Activated CD4-positive, alpha-beta T cell treated with anti-CD3 and anti-CD28 coated beads, Interleukin-2, amount 50 U/mL, for 16 hours (primary cell): ENCODE results near the gene SULT1A2.
"Not testable (repeated sequence)": the region's sequence is repeated elsewhere in the genome, so short reads cannot be mapped to it uniquely, and the experiment has no call there.

Source experiments
- DNase-seq: peaks from one replicate; pipeline ENCODE4 v3.0.0-alpha.2; 2020

The SULT1A2 gene

DNA sequence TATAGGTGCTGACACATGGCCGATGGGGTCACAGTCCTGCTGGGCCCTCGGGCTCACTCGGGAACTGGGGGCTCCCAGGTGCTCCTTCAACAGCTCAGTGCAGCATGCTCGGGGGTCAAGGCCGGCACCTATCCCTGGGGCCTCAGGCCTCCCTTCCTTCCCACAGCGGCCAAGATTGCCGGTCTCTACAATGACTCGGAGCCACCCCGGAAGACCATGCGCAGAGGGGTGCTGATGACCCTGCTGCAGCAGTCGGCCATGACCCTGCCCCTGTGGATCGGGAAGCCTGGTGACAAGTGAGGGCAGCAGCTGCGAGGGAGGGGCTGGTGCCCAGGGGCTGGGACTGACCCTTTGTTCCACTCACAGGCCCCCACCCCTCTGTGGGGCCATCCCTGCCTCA lies 6.9 kb downstream of the SULT1A2 start:
- DNase-seq: no peak

DNA sequence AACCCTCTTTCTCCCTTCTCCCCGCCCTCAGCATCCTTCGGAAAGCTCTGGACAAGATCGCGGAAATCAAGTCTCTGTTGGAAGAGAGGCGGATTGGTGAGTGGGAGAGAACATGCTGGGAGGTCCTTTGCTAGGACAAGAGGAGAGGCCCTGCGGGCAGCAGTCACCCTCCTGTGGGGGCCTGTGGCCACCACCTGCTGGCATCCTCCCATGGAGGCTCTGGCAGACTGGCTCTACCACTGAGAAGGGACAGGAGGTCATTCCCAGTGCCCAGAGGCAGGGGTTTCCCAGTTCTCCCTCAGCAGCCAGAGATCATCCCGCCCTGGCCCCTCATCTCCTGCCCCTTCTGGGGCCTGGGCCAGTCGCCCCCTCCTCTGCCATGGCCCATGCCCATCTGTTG lies 7.8 kb downstream of the SULT1A2 start:
- no peak for DNase-seq

DNA sequence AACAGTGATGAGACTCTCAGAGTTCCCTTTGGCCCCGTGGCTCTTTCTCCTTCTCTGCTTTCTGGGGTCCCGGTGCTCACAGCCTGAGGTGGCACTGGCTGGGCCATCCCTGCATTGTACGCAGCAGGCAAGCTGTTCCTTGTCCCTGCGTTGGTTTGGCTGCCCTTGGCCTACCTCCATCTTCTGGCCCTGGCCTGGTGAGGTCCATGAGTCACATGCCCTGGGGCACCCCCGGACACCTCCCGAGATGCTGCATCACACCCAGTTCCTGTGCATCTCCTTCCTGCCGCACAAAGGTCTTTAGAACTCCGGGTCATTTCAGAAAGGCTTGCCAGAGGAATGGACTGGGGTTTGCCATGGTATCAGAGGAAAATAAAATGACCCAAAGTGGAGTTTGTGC lies 9.5 kb downstream of the SULT1A2 start:
- no peak for DNase-seq

DNA sequence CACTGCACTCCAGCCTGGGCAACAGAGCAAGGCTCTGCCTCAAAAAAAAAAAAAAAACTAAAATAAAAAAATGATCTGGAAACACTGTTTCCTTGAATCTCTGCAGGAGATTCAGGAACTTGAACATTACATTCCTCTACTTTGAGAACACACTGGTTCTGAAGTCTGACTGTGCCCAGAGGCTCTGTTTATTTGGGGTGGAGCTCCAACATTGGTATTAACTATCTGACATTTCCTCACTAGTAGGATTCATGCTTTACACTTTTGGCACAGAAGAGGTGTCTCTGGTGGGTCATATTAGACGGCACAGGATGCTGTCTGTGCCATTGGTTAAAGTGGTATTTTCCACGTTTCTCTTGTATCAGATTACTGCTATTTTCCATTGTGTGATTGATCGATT lies 10.4 kb downstream of the SULT1A2 start:
- no peak for DNase-seq

DNA sequence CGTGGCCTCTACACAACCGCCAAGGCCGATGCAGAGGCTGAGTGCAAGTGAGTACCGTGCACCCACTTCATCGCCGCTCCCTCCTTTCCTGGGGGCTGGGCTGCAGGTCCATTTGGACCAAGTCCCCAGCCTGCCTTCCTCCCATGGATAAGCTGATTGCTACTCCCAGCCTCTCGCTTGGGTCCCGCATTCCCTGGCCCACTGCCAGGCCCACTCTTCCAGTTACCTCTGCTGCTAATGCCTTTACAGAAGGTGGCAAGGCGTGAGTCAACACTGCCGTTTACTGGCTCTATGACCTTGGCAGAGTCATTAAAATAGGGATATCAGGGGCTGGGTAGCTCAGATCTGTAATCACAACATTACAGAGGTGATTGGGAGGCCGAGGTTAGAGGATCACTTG lies 11.2 kb downstream of the SULT1A2 start:
- no peak for DNase-seq

DNA sequence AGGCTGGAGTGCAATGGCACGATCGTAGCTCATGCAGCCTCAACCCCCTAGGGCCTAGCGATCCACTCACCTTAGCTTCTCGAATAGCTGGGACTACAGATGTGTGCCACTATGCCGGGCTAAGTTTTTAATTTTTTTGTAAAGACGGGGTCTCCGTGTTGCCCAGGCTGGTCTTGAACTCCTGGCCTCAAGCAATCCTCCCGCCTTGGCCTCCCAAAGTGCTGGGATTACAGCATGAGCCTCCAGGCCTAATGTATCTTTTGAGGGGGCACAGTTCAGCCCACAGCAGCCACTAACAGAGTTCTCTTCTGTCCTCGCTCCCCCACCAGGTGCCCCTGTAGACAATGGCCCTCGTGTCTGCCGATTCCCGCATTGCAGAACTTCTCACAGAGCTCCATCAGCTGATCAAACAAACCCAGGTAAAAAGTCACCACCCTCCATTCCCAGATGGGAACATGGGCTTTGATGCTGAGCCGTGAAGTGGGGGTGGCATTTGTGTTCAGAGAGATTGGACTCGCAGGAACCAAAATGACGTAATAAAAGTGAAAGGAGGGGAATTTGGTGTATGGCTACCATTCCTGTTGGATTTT lies 16.0 kb downstream of the SULT1A2 start:
- DNase-seq: no peak

DNA sequence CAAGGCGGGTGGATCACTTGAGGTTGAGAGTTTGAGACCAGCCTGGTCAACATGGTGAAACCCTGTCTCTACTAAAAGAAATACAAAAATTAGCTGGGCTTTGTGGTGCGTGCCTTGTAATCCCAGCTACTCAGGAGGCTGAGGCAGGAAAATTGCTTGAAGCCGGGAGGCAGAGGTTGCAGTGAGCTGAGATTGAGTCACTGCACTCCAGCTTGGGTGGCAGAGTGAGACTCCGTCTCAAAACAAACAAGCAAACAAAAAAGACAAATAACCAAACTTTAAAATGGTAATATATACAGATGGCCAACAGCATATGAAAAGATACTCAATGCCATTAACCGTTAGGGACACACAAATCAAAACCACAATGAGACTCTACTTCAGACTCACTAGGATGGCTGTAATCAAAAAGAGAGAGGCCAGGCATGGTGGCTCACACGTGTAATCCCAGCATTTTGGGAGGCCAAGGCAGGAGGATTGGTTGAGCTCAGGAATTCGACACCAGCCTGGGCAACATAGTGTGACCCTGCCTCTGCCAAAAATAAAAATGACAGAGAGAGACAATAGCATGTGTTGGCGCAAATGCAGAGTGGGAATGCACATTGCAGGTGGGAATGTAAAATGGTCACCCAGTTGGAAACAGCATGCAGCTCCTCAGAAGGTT lies 21.3 kb downstream of the SULT1A2 start:
- no peak for DNase-seq

DNA sequence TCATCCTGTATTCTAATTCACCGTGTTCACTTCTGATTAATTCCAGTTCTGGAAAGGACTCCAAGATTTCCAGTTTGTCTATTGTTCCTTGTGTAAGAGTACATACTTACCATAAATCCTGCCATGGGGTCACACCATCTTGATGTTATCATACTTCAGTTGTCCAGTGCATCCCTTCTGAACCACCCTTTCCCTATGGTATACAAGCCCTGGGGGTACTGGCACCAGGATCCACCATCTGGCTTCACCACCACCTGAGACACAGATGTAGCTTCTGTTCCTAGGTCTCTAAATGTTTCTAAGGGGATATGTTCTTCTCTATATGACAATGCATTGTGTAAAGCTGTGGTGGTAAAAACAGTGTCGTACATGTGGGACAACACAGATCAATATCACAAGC lies 21.9 kb downstream of the SULT1A2 start:
- DNase-seq: no peak

DNA sequence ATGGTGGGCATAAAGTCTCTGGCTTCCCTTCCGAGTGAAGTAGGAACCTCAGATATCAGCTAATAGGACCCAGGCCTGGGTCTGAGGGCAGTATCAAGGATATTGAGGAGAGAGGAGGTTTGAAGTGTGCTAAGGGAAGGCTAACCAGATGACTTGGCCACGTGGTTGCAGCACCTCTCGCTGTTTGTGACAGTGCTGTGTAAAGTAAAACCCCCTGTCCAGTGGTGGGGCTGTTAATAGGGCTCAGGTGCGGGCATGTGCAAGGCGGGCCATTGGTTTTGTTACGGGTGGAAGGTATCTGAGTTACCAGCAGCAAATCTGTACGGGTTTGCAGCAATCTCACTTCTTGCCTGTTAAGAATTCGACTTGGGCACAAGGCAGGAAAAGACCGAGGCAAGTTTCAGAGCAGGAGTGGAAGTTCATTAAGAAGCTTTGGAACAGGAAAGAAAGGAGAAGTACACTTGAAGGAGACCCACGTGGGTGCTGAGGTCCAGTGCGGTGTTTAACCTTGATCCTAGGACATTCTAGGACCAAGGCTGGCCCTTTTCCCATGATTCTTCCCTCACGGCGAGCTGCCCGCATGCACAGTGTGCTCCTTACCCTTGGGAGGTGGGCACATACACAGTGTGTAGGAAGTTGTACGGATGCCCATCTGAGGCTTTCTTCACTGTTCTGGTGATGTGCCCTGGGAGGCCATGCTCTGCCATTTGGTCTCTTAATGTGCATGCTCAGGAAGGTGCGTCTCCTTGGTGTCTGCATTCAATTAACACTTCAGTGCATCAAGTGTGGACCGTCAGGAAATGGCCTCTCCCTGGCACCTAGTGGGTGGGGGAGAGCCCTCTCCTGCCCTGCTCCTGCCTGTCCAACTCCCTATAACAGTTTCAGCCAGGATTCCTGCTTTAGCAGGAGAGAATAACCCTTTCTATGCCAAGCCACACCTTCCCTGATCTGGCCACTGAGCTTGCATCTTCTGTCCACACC lies 22.8 kb downstream of the SULT1A2 start:
- DNase-seq: no peak

DNA sequence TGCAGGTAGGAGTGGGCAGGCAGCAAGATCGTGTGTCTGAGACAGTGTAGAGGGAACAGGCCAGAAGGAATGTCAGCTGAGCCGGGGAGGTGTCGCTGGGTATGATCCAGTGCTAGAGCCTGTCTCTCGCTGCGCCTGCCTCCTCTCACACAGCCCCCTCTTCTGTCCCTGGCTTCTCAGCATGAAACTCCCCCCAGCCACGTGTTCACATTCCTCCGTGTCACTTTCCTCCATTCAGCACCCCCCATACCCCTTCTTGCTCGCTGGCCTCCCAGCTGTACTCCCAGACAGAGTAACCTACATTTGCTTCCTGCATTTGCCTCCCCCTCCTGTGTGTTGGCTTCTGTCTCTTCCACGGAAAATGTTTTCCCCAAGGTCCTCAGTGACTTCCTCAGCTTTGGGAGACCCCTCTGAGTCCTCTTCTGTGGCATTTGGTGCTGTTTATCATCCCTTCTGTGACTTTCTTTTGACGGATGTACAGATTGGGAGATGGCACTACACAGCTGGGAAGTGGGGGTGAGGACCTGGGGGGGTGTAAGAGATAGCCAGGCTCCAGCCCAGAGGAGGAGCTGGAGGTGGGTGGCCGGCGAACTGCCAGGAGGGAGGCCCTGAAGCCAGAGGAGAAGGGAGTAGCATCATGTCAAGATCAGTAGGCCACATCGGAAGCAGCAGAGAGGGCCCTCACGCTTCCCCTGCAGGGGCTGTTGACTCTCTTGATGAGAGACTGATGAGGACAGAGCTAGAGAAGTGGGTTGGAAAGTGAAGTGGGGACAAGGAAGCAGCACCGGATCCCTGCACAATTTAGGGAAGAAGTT lies 23.9 kb downstream of the SULT1A2 start:
- DNase-seq: no peak

DNA sequence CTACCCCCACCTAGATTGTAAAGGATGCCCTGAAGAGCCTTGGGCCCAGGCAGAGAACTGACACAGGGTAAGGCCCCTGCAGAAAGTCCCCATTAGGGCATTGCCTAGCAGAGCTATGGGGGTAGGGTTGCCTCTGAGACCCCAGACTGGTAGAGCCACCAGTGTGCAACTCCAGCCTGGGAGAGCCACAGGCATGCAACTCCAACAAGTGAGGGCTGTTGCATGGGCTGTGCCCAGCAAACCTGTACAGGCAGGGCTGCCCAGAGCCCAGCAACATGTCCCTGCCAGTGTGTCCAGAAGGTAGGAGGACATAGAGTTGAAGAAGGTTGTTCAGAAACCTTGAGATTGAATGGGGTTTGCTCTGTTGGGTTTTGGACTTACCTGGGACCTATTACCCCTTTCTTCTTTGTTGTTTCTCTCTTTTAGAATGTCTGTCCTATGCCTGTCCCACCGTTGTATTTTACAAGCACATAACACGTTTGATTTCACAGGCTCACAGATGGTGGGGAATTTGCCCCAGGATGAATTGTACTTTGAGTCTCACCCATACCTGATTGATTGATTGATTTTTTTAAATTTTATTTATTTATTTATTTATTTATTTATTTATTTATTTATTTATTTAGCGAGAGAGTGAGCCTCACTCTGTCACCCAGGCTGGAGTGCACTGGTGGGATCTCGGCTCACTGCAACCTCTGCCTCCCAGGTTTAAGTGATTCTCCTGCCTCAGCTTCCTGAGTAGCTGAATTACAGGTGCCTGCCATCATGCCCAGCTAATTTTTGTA lies 26.7 kb downstream of the SULT1A2 start:
- no peak for DNase-seq

DNA sequence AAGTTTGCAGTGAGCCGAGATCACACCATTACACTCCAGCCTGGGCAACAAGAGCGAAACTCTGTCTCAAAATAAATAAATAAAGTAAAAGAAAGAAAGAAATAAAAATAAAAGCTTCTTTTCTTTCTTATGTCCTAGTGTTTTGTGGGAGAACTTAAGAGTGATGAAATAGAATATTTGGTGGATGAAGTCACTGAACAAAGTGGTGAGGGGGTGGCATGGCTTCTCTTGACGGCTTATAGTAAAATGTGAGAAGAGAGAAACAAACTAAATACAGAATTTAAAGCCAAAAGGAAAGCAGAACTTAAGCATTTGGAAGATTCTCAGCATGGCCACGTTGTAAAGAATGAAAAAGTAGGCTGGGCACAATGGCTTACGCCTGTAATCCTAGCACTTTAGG lies 27.8 kb downstream of the SULT1A2 start:
- no peak for DNase-seq

DNA sequence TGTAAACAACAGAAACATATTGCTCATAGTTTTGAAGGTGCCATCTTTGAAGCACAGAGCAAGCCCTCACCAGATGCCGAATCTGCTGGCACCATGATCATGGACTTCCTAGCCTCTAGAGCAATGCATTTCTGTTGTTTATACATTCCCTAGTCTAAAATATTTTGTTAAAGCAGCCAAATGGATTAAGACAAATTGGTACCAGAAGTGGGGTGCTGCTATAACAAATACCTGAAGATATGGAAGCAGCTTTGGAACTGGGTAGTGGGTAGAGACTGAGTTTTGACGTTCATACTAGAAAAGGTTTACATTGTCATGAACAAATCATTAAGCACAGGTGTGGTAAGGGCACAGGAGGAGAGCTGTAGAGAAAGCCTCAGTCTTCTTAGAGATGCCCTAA lies 29.6 kb downstream of the SULT1A2 start:
- DNase-seq: no peak

DNA sequence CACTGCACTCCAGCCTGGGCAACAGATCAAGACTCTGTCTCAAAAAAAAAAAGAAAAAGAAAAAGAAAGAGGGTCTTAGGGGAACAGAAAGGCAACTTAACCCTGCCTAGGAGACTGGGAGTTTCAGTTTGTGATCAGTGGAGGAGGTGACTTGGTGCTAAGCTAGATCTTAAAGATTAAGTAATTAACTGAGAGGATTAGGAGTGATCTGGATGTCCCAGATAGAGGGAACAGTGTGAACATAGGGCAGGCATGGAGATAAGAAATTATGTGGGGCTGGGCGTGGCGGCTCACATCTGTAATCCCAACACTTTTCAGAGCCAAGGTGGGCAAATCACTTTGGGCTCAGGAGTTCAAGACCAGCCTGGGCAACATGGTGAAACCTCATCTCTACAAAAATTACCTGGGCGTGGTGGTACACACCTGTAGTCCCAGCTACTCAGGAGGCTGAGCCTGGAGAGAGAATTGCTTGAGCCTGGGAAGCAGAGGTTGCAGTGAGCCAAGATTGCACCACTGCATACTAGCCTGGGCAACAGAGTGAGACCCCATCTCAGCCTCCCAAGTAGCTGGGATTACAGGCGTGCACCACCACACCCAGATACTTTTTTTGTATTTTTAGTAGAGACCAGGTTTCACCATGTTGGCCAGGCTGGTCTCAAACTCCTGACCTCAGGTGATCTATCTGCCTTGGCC lies 30.5 kb downstream of the SULT1A2 start:
- DNase-seq: not testable (repeated sequence)

DNA sequence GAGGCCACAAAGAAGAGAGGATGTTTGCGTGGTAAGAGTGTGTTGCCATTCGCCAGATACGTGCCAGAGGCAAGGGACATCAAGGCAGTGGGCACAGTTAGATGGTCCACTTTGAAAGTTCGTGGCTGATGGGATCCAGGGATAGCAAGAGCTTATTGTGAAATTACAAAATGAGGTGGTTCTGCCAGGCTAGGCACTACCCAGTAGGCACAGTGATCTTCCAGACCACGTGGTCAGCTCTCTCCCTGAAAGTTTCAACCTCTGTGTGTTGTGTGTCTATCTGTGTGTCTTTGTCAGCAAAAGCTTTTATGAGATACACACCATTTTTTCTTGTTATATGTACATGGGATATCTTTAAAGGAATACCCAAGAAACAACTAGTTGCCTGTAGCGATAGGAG lies 33.6 kb downstream of the SULT1A2 start:
- no peak for DNase-seq

DNA sequence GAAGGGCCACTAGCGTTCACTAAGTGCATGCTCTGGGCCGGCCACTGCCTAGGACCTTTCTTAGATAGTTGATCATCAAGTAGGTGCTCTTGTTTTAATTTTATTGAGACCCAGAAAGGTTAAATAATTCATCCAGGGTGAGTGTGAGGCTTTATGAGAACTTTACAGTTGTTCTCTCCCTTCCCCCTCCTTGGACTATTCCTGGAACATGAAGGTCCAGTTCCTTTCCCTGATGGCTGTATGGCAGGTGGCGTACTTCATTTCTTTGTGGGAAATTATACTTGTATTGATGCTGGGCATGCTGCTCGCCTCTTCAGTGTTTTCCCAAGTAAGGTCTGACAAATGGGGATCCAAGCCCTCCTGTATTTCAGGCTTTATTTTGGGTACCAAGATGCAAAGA lies 34.7 kb downstream of the SULT1A2 start:
- no peak for DNase-seq

DNA sequence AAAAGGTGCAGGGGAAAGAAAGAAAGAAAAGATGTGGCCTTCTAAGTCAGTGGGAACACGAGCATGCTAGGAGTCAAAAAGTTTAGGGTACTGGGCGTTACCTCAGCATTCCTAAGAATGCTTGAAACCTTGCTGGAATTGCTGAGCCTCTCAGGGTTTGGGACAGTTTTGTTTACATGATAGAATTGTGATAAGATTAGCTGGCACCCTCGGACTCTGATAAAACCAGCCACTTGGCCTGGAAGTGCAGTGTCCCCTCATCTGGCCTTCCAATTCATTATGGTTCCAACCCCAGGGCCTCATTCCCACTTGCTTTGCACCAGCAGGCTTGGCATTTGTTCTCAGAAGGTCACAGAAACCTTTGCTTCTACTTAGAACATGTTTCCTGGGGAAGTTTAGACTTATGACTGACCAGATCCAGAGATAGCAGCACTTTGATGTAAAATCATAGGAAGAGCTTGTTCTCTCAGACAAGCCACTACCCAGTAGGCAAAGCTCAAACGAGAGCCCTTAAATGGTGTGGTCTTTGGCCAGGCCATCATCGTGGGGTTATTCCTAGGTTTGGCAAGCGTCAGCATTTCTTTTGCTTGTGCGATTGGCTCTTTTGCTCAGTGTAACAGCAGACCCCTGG lies 35.2 kb downstream of the SULT1A2 start:
- DNase-seq: no peak

DNA sequence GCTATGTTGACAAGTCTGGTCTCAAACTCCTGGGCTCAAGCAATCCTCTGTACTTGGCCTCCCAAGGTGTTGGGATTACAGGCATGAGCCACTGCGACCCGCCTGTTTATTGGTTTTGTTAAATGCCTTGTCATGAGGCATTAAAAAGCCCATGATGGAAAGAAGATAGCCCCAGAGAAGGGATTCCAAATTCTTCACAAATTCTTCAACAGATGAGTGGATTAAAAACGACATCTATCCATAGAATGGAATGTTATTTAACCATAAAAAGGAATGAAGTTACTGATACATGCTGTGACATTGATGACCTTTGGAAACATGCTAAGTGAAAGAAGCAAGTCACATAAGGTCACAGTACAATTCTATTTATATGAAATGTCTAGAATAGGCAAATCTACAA lies 38.4 kb downstream of the SULT1A2 start:
- no peak for DNase-seq

DNA sequence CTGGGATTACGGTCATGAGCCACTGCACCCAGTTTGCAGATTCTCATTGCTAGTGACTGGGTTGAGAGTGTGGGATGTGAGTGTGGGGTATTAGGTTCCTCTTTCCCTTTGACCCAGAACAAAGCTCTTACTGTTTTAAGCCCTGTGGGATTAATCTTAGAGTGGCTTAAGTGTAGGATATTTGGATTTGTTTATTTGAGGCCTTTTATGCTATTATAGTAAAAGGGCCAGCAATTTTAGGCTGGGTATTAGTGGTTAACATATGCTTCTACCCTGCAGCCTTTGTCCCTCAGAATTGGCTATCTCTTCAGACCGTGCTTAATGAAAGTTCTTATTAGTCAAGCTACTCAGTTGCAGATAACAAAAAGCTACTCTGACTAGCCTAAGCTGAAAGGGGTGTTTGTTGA lies 39.9 kb downstream of the SULT1A2 start:
- no peak for DNase-seq

DNA sequence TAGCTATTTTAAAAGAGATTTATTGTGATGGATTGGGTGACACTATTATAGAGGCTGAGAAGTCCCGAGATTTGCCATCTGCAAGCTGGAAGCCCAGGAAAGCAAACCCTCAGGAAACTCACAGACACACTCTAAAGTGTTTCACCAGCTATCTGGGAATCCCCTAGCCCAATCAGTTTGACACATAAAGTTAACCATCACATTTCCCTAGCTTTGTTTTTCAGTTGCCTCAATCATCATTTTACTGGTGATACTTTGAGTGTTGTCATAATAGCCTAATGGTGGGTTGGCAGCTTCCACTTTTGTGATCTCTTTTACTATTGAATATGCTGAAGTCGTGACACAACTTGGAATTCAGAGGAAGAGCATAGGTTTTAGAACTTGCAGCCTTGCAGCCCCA lies 41.3 kb downstream of the SULT1A2 start:
- DNase-seq: peak; percentile 47
